ENCODE measurements around the gene PLCG2.
"Not testable (repeated sequence)": the region's sequence is repeated elsewhere in the genome, so short reads cannot be mapped to it uniquely, and the experiment has no call there.

PLCG2 gene

DNA sequence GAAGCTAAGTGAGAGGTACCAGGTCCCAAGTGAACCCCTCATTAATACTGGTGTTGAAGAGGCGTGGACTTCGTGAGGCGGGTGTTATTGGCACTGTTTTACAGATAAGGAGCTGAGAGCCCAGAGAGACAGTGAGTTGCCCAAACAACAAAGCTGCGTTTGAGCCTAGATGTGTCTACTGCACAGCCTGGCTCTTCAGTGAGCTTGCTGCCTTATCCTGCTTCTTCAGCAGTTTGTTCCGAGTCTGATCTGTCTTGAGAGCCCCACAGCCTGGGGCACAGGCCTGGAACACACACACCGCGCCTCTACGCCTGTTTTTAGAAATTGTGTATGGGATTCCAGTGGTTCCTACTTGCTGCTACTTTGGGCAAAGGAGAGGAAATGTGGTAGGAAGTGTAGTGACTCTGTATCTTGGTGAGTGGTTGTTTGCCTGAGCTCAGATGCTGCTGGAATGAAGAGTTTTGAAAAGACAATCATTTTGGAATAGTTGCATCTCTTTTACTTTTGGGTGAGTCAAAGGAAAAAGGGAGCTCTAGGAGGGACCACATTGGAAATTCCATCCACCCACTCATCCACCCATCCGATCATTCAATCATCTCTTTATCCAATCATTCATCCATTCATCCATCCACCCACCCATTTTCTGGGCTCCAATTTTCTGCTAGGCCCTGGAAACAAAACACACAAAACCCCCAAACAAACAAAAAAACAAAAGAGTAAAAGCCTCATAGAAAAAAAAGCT, 22.3 kb upstream of the PLCG2 start:
- no peak for ATAC-seq
- no peak for TF ChIP-seq PPARA (CRISPR knock-in tag; IDR thresholded peaks at IDR 0.05; ENCODE audit: borderline replicate concordance)
- no peak for TF ChIP-seq TCF4 (CRISPR knock-in tag; IDR thresholded peaks at IDR 0.05; ENCODE audit: borderline replicate concordance)
- no peak for TF ChIP-seq ZFP30 (CRISPR knock-in tag; IDR thresholded peaks at IDR 0.05)
- no peak for TF ChIP-seq ARNTL (CRISPR knock-in tag; IDR thresholded peaks at IDR 0.05; ENCODE audit: borderline replicate concordance, low read depth)
- no peak for TF ChIP-seq ZNF565 (CRISPR knock-in tag; conservative IDR thresholded peaks at IDR 0.05; ENCODE audit: low read depth)
- TF ChIP-seq GLIS3 (CRISPR knock-in tag; IDR thresholded peaks at IDR 0.05): no peak
- no peak for TF ChIP-seq SNAI2 (CRISPR knock-in tag; IDR thresholded peaks at IDR 0.05)
- TF ChIP-seq ZNF70 (CRISPR knock-in tag; IDR thresholded peaks at IDR 0.05): no peak
- no peak for TF ChIP-seq TSHZ2 (CRISPR knock-in tag; IDR thresholded peaks at IDR 0.05)
- TF ChIP-seq OSR1 (CRISPR knock-in tag; IDR thresholded peaks at IDR 0.05): no peak
- TF ChIP-seq, protein P1, sequence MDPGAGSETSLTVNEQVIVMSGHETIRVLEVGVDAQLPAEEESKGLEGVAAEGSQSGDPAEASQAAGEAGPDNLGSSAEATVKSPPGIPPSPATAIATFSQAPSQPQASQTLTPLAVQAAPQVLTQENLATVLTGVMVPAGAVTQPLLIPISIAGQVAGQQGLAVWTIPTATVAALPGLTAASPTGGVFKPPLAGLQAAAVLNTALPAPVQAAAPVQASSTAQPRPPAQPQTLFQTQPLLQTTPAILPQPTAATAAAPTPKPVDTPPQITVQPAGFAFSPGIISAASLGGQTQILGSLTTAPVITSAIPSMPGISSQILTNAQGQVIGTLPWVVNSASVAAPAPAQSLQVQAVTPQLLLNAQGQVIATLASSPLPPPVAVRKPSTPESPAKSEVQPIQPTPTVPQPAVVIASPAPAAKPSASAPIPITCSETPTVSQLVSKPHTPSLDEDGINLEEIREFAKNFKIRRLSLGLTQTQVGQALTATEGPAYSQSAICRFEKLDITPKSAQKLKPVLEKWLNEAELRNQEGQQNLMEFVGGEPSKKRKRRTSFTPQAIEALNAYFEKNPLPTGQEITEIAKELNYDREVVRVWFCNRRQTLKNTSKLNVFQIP (CRISPR knock-in tag; IDR thresholded peaks at IDR 0.05; ENCODE audit: borderline replicate concordance, low read depth): no peak
- TF ChIP-seq TOX (CRISPR knock-in tag; IDR thresholded peaks at IDR 0.05; ENCODE audit: borderline replicate concordance): no peak
- TF ChIP-seq ESRRG (CRISPR knock-in tag; IDR thresholded peaks at IDR 0.05): no peak
- no peak for TF ChIP-seq RARB (CRISPR knock-in tag; IDR thresholded peaks at IDR 0.05)
- TF ChIP-seq BACH2 (CRISPR knock-in tag; IDR thresholded peaks at IDR 0.05; ENCODE audit: borderline replicate concordance): no peak

DNA sequence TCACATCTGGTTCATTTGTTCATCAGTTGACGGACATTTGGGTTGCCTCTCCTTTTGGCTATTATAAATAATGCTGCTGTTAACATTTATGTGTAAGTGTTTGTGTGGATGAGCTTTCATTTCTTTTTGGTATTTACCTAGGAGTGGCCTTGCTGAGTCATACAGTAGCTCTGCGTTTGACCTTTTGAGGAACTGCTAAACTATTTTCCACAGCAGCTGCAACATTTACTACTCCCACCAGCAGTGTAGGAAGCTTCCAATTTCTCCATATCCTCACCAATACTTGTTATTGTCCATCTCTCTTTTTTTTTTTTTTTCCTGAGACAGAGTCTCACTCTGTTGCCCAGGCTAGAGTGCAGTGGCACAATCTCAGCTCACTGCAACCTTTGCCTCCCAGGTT, 20.7 kb upstream of the PLCG2 start:
- ATAC-seq: no peak
- TF ChIP-seq ZC3H10 (CRISPR knock-in tag; IDR thresholded peaks at IDR 0.05) (no peak), TSHZ2 (CRISPR knock-in tag; IDR thresholded peaks at IDR 0.05) (no peak), ZFP30 (CRISPR knock-in tag; IDR thresholded peaks at IDR 0.05) (no peak), BACH2 (CRISPR knock-in tag; IDR thresholded peaks at IDR 0.05; ENCODE audit: borderline replicate concordance) (no peak), ZNF8 (CRISPR knock-in tag; IDR thresholded peaks at IDR 0.05) (no peak), ZFP3 (CRISPR knock-in tag; IDR thresholded peaks at IDR 0.05) (no peak), ZNF70 (CRISPR knock-in tag; IDR thresholded peaks at IDR 0.05) (no peak), PATZ1 (CRISPR knock-in tag; IDR thresholded peaks at IDR 0.05; ENCODE audit: borderline replicate concordance) (no peak), TOX (CRISPR knock-in tag; IDR thresholded peaks at IDR 0.05; ENCODE audit: borderline replicate concordance) (no peak), RARB (CRISPR knock-in tag; IDR thresholded peaks at IDR 0.05) (no peak), CREB5 (CRISPR knock-in tag; IDR thresholded peaks at IDR 0.05; ENCODE audit: low read depth) (no peak), TCF4 (CRISPR knock-in tag; IDR thresholded peaks at IDR 0.05; ENCODE audit: borderline replicate concordance) (no peak), PPARA (CRISPR knock-in tag; IDR thresholded peaks at IDR 0.05; ENCODE audit: borderline replicate concordance) (no peak), CSDC2 (CRISPR knock-in tag; IDR thresholded peaks at IDR 0.05) (no peak), SNAI2 (CRISPR knock-in tag; IDR thresholded peaks at IDR 0.05) (no peak), ARNTL (CRISPR knock-in tag; IDR thresholded peaks at IDR 0.05; ENCODE audit: borderline replicate concordance, low read depth) (no peak), ZNF565 (CRISPR knock-in tag; conservative IDR thresholded peaks at IDR 0.05; ENCODE audit: low read depth) (no peak), OSR1 (CRISPR knock-in tag; IDR thresholded peaks at IDR 0.05) (no peak)
- TF ChIP-seq, protein P2, sequence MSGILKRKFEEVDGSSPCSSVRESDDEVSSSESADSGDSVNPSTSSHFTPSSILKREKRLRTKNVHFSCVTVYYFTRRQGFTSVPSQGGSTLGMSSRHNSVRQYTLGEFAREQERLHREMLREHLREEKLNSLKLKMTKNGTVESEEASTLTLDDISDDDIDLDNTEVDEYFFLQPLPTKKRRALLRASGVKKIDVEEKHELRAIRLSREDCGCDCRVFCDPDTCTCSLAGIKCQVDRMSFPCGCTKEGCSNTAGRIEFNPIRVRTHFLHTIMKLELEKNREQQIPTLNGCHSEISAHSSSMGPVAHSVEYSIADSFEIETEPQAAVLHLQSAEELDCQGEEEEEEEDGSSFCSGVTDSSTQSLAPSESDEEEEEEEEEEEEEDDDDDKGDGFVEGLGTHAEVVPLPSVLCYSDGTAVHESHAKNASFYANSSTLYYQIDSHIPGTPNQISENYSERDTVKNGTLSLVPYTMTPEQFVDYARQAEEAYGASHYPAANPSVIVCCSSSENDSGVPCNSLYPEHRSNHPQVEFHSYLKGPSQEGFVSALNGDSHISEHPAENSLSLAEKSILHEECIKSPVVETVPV (CRISPR knock-in tag; IDR thresholded peaks at IDR 0.05): no peak

GRCh38 chr16:81762322-81762721, 16.8 kb upstream of the PLCG2 start:
- not testable (repeated sequence) for ATAC-seq
